KMS-11 (cell line): Measurements from ENCODE around the gene DCTN3.

ENCODE experiments used
- H2AFZ ChIP-seq: fragments of 200-600 bp; sonication (generic); 2 replicates; pipeline ENCODE4 v1.6.1; 2016; ENCODE audit warnings: antibody characterized with exemption, mixed run types, low read depth
- H3K27ac ChIP-seq: fragments of 200-600 bp; sonication (generic); 2 replicates; pipeline ENCODE4 v1.6.1; 2016; ENCODE audit warnings: mild to moderate bottlenecking, mixed run types
- H3K27me3 ChIP-seq: fragments of 200-600 bp; sonication (generic); 2 replicates; pipeline ENCODE4 v1.6.1; 2017; ENCODE audit warnings: mild to moderate bottlenecking, low read depth, mixed run types, moderate library complexity; ENCODE audit not compliant: insufficient read depth
- H3K36me3 ChIP-seq: fragments of 200-600 bp; sonication (generic); 2 replicates; pipeline ENCODE4 v1.6.1; 2017; ENCODE audit warnings: mild to moderate bottlenecking, mixed run types; ENCODE audit not compliant: insufficient read depth
- H3K4me1 ChIP-seq: fragments of 200-600 bp; sonication (generic); 2 replicates; pipeline ENCODE4 v1.6.1; 2016; ENCODE audit warnings: mild to moderate bottlenecking, low read depth, mixed run types; ENCODE audit not compliant: poor library complexity, severe bottlenecking
- H3K4me2 ChIP-seq: fragments of 200-600 bp; sonication (generic); 2 replicates; pipeline ENCODE4 v1.7.0; 2016; ENCODE audit warnings: mild to moderate bottlenecking, mixed run types
- H3K4me3 ChIP-seq: fragments of 200-600 bp; sonication (generic); IDR thresholded peaks from 2 replicates; pipeline ENCODE4 v1.6.1; 2017; ENCODE audit warnings: low read depth, low read length, mixed read lengths; ENCODE audit not compliant: insufficient read depth
- H3K79me2 ChIP-seq: fragments of 200-600 bp; sonication (generic); 2 replicates; pipeline ENCODE4 v1.6.1; 2016; ENCODE audit warnings: low read depth, mixed run types; ENCODE audit not compliant: insufficient read depth
- H3K9ac ChIP-seq: fragments of 200-600 bp; sonication (generic); 2 replicates; pipeline ENCODE4 v1.6.1; 2016; ENCODE audit warnings: mild to moderate bottlenecking, mixed run types
- H4K20me1 ChIP-seq: fragments of 200-600 bp; sonication (generic); 2 replicates; pipeline ENCODE4 v1.6.1; 2016; ENCODE audit warnings: mild to moderate bottlenecking, mixed run types; ENCODE audit not compliant: insufficient read depth
- CTCF ChIP-seq: fragments of 200-600 bp; sonication (generic); conservative IDR thresholded peaks from 2 replicates; pipeline ENCODE4 v1.6.1; 2017; ENCODE audit warnings: low read depth, mild to moderate bottlenecking, antibody characterized with exemption, low read length, moderate library complexity, mixed read lengths

Gene DCTN3

GRCh38 chr9:34663303-34663605 is 43.0 kb upstream of the DCTN3 start:
- Histone ChIP-seq H3K4me1 (peaks cover 10% of the 10 kb centered on the region), H3K79me2 (no peaks in the 10 kb centered on the region), H3K9ac (no peak overlapping the region), H4K20me1 (no peaks in the 10 kb centered on the region), H3K27me3 (no peaks in the 10 kb centered on the region), H3K4me2 (no peak overlapping the region), H3K36me3 (no peaks in the 10 kb centered on the region), H3K4me3 (no peak overlapping the region), H3K27ac (no peak overlapping the region), H2AFZ (no peak overlapping the region)
- no peak for TF ChIP-seq CTCF

- H3K36me3 ChIP-seq, result no peaks in the 10 kb centered on the region
- no peaks in the 10 kb centered on the region for H3K27me3 ChIP-seq
- H3K9ac ChIP-seq, result no peak within 1 kb of the TSS
- H3K79me2 ChIP-seq, result no peaks in the 10 kb centered on the region
- no peak within 1 kb of the TSS for H2AFZ ChIP-seq
- H4K20me1 ChIP-seq, result no peaks in the 10 kb centered on the region
- no peak within 1 kb of the TSS for H3K4me2 ChIP-seq
- peaks cover 10% of the 10 kb centered on the region for H3K4me1 ChIP-seq
- H3K27ac ChIP-seq, result no peak within 1 kb of the TSS
- no peak for TF ChIP-seq CTCF
- H3K4me3 ChIP-seq, result no peak within 1 kb of the TSS
Measured at GRCh38 chr9:34662526-34663302, 42.4 kb upstream of the DCTN3 start, which contains the start of gene CCL27. CCL27 (minus strand) TSS chr9:34662657; CDS start chr9:34662633, 24 bp downstream.

- H3K4me2 ChIP-seq, result no peak overlapping the region
- H4K20me1 ChIP-seq, result no peaks in the 10 kb centered on the region
- H3K9ac ChIP-seq, result no peak overlapping the region
- H3K27ac ChIP-seq, result no peak overlapping the region
- no peak overlapping the region for H3K4me3 ChIP-seq
- H3K4me1 ChIP-seq, result peaks cover 8% of the 10 kb centered on the region
- H2AFZ ChIP-seq, result no peak overlapping the region
- H3K36me3 ChIP-seq, result no peaks in the 10 kb centered on the region
- TF ChIP-seq CTCF, result no peak
- no peaks in the 10 kb centered on the region for H3K79me2 ChIP-seq
- H3K27me3 ChIP-seq, result no peaks in the 10 kb centered on the region
Measured at GRCh38 chr9:34659592-34660253, 39.4 kb upstream of the DCTN3 start.

GRCh38 chr9:34658461-34658860 is 38.2 kb upstream of the DCTN3 start:
- H4K20me1 ChIP-seq, result no peaks in the 10 kb centered on the region
- H3K79me2 ChIP-seq, result no peaks in the 10 kb centered on the region
- no peaks in the 10 kb centered on the region for H3K36me3 ChIP-seq
- no peak overlapping the region for H3K9ac ChIP-seq
- no peak overlapping the region for H3K4me3 ChIP-seq
- H3K27me3 ChIP-seq, result no peaks in the 10 kb centered on the region
- H3K4me2 ChIP-seq, result no peak overlapping the region
- H3K4me1 ChIP-seq, result no peaks in the 10 kb centered on the region
- no peak overlapping the region for H2AFZ ChIP-seq
- TF ChIP-seq CTCF, result no peak
- no peak overlapping the region for H3K27ac ChIP-seq
